K562 (cell line): Measurements from ENCODE around the gene OBSL1. TPM values are rescaled to one million over a fixed set of nuclear protein-coding genes. Genes with fewer than 3 reads are reported as not detected.

Experiments
- ATAC-seq: fragments of 200-7000 bp; cut with Tn5 transposase; 3 replicates; pipeline ENCODE4 v1.9.1; 2020; ENCODE audit warnings: moderate library complexity
- BruUV-seq: library from RNA; stranded (reverse); fragments of 400-500 nt; replicated peaks from 2 replicates; lab custom pipeline; 2021; lab: Mats Ljungman, UMichigan
- CTCF ChIA-PET: fragments of 300-600 bp; formaldehyde crosslinking; extraction: SDS; loops from one replicate; lab custom pipeline; 2021; ENCODE audit warnings: low intra/inter-chr PET ratio; lab: Yijun Ruan, JAX
- POLR2A ChIA-PET: fragments of 300-600, 350-650 bp; sonication (Branson Sonifier 250); formaldehyde crosslinking; extraction: SDS; loops from one replicate; lab custom pipeline; 2021; ENCODE audit warnings: antibody characterized with exemption, inconsistent platforms; lab: Yijun Ruan, JAX
- DNase-seq, 4 experiments: peaks; one replicate each; pipeline versions ENCODE4 v3.0.0 to v3.0.0-alpha.2; 2011 to 2018; ENCODE audit warnings: low spot score in 3 of 4, mixed read lengths in 3 of 4; ENCODE audit errors: extremely low read depth in 1 of 4
- FAIRE-seq: peaks from 2 replicates; lab custom pipeline; 2011; peaks lifted over from hg19 to GRCh38; lab: Jason Lieb, UNC
- H2AFZ ChIP-seq: 2 replicates; pipeline ENCODE4 v1.6.0; 2011; ENCODE audit warnings: low read depth, low read length, control low read depth, inconsistent platforms
- H3K27ac ChIP-seq: fragments of 200-600 bp; 3 replicates; pipeline ENCODE4 v1.8.0; 2011; ENCODE audit warnings: low read depth, mild to moderate bottlenecking, control low read depth, inconsistent platforms, low read length, moderate library complexity, mixed read lengths; ENCODE audit errors: extremely low read depth
- H3K27me3 ChIP-seq, 2 experiments: fragments of 300-600 bp in 1 of 2; 2 replicates in 1 of 2; 3 replicates in 1 of 2; pipeline versions ENCODE4 v1.6.0 to v1.8.0; 2011; ENCODE audit warnings: inconsistent platforms in 2 of 2, low read length in 2 of 2, mild to moderate bottlenecking in 1 of 2, mixed read lengths in 1 of 2, moderate library complexity in 1 of 2; ENCODE audit not compliant: control insufficient read depth in 2 of 2, insufficient read depth in 2 of 2
- H3K36me3 ChIP-seq: fragments of 300-600 bp; 3 replicates; pipeline ENCODE4 v1.8.0; 2011; ENCODE audit warnings: mild to moderate bottlenecking, low read length, inconsistent platforms; ENCODE audit not compliant: control insufficient read depth, insufficient read depth
- H3K4me1 ChIP-seq, 2 experiments: fragments of 200-600 bp in 1 of 2; replicated peaks in 1 of 2; 2 replicates in 1 of 2; 3 replicates in 1 of 2; pipeline versions ENCODE4 v1.5.1 to v1.8.0; 2011; ENCODE audit warnings: inconsistent platforms in 2 of 2, low read length in 2 of 2, mild to moderate bottlenecking in 1 of 2, mixed read lengths in 1 of 2, moderate library complexity in 1 of 2; ENCODE audit not compliant: control insufficient read depth in 2 of 2, insufficient read depth in 2 of 2
- H3K4me2 ChIP-seq: 2 replicates; pipeline ENCODE4 v1.6.1; 2011; ENCODE audit warnings: low read length, control low read depth, inconsistent platforms, mixed read lengths; ENCODE audit not compliant: insufficient read depth
- H3K4me3 ChIP-seq: fragments of 200-600 bp; sonication (generic), shearing (Covaris generic); 2 replicates; pipeline ENCODE4 v1.5.1; 2016; ENCODE audit warnings: control low read depth, inconsistent platforms
- H3K79me2 ChIP-seq: fragments of 200-600 bp; 3 replicates; pipeline ENCODE4 v1.8.0; 2011; ENCODE audit warnings: low read length, inconsistent platforms; ENCODE audit not compliant: control insufficient read depth, insufficient read depth
- H3K9ac ChIP-seq, 2 experiments: 2 replicates each; pipeline versions ENCODE4 v1.6.0 to v1.6.1; 2011; ENCODE audit warnings: low read depth in 2 of 2, low read length in 2 of 2, control low read depth in 1 of 2, inconsistent platforms in 1 of 2, mild to moderate bottlenecking in 1 of 2, mixed read lengths in 1 of 2; ENCODE audit not compliant: insufficient read depth in 1 of 2
- H3K9me1 ChIP-seq: one replicate; pipeline ENCODE4 v1.6.0; 2011; ENCODE audit warnings: inconsistent platforms, mild to moderate bottlenecking, low read length, moderate library complexity; ENCODE audit not compliant: control insufficient read depth, insufficient read depth
- H3K9me3 ChIP-seq: replicated peaks from 2 replicates; pipeline ENCODE4 v1.5.1; 2011; ENCODE audit warnings: low read depth, low read length, inconsistent platforms; ENCODE audit not compliant: control insufficient read depth, insufficient read depth
- H4K20me1 ChIP-seq: replicated peaks from 2 replicates; pipeline ENCODE4 v1.6.1; 2011; ENCODE audit warnings: low read length, inconsistent platforms, mixed read lengths; ENCODE audit not compliant: control insufficient read depth, insufficient read depth
- CTCFL ChIP-seq: IDR thresholded peaks from 2 replicates; pipeline ENCODE4 v1.6.1; 2011; ENCODE audit warnings: borderline replicate concordance, low read depth, mild to moderate bottlenecking, moderate library complexity, low read length; ENCODE audit not compliant: insufficient read depth, poor library complexity, severe bottlenecking
- MAZ ChIP-seq, 2 experiments: fragments of 450-650 bp in 1 of 2; sonication (generic) in 1 of 2; formaldehyde crosslinking; IDR thresholded peaks in 1 of 2; conservative IDR thresholded peaks in 1 of 2; 2 replicates each; pipeline versions ENCODE4 v1.4.0 to v1.5.0; 2020; ENCODE audit warnings: mild to moderate bottlenecking in 1 of 2, missing genetic modification reagents in 1 of 2
- RBFOX2 ChIP-seq: fragments of 200-400 bp; formaldehyde crosslinking; IDR thresholded peaks from 2 replicates; pipeline ENCODE4 v1.6.1; 2017; ENCODE audit warnings: low read depth, mild to moderate bottlenecking, low read length, moderate library complexity
- WGBS: fragments of 100-300 bp; shearing (Covaris generic); methylation state at CpG from one replicate; pipeline ENCODE4 v1.1.6; 2016; ENCODE audit warnings: low coverage, mixed read lengths; ENCODE audit not compliant: insufficient coverage; ENCODE audit errors: missing lambda C conversion rate; 5-methylcytosine and 5-hydroxymethylcytosine counted together
- in situ Hi-C: fragments of 300-500 bp; cut with MboI; formaldehyde crosslinking; loops from 4 replicates; pipeline ENCODE4 v1.15.0; 2018; ENCODE audit warnings: inconsistent platforms, mixed read lengths
- intact Hi-C: fragments of 100-400 bp; cut with micrococcal nuclease; formaldehyde crosslinking; loops from 2 replicates; pipeline ENCODE4 v1.14.2; 2022
- microRNA-seq: library from miRNA; unstranded; fragments of <30 nt; microRNA quantifications from one replicate; pipeline ENCODE4, GENCODE V29; 2018; ENCODE audit warnings: borderline microRNAs expressed
- polyA plus RNA-seq, 8 experiments: library from polyadenylated mRNA; depleted of rRNA in 4 of 8; stranded (reverse) in 5 of 8; unstranded in 3 of 8; fragments of >200 nt; fragmentation: Nextera tagmentation in 2 of 8; fragmentation: Illumina TruSeq in 1 of 8; extraction: Ambion mirVana in 2 of 8; extraction: Trizol in 1 of 8; gene quantifications; 2 replicates each; pipeline versions ENCODE4 v1.2.1 to v1.2.3, GENCODE V29; 2011 to 2014; ENCODE audit warnings: inconsistent platforms in 1 of 8, missing spikeins in 1 of 8
- small RNA-seq: library from RNA; depleted of rRNA; stranded (forward); fragments of <200 nt; gene quantifications from one replicate; pipeline ENCODE3, GENCODE V24; 2014
- total RNA-seq, 7 experiments: library from RNA; depleted of rRNA in 6 of 7; stranded (reverse); fragments of >200 nt in 6 of 7; fragmentation: Illumina TruSeq in 2 of 7; extraction: Trizol in 2 of 7; gene quantifications; 2 replicates each; pipeline versions ENCODE4 v1.2.1 to v1.2.3, GENCODE V29; 2011 to 2021; ENCODE audit warnings: low replicate concordance in 1 of 7

OBSL1 gene
- total and polyA plus RNA-seq, 9 of the 15 experiments (the other 6 are each of a cell fraction or from before 2014, with no cell fraction given), result 1.2 to 26.6 (median 8.6) TPM

- ATAC-seq (no peak), DNase-seq (no peak), FAIRE-seq (no peak)
- POLR2A ChIA-PET, result interaction anchor here (1.6 to 4.9 kb wide), 2 partner anchors 7 to 10 kb away, joined by 5 to 37 read pairs; no protein-coding TSS in a partner anchor
- Histone ChIP-seq H3K9ac (peak overlapping the region; percentile 52 to 92), H3K36me3 (peaks cover 42% of the 10 kb centered on the region; the same call in 2 of the 3 replicates), H4K20me1 (no peaks in the 10 kb centered on the region), H3K27ac (peak overlapping the region; percentile 53; the same call in 2 of the 3 replicates), H3K4me2 (peak overlapping the region; percentile 77), H3K27me3 (no peaks in the 10 kb centered on the region), H2AFZ (no peak overlapping the region), H3K4me3 (peak overlapping the region; percentile 30), H3K4me1 (peaks cover 37 to 63% of the 10 kb centered on the region in 2 experiments), H3K79me2 (peaks cover 50% of the 10 kb centered on the region), H3K9me1 (no peaks in the 10 kb centered on the region), H3K9me3 (no peaks in the 10 kb centered on the region)
- BruUV-seq, result no TSS peak
- in situ Hi-C loops, result no loop called here
- CTCF ChIA-PET, result no interaction called here
- TF ChIP-seq MAZ (CRISPR knock-in tag; conservative IDR thresholded peaks at IDR 0.05 in 1 of 2, IDR thresholded peaks at IDR 0.05 in 1 of 2), result 0 out of 4 replicates have a peak, but pooled peaks of 1 of the 2 experiments have one; percentile 3
- peak; percentile 15; the same call in 1 of the 2 replicates for TF ChIP-seq RBFOX2
- no peak for TF ChIP-seq CTCFL
- 25% methylated on average over 6 of the region's 14 CpGs for WGBS
- intact Hi-C loops, result no loop called here
Observed at GRCh38 chr2:219501849-219502248, 69.5 kb downstream of the OBSL1 start.

Small RNA genes lying within 50 kb of the gene (microRNA-seq; reads per million reads assigned to microRNA genes)
- gene MIR3132, result 0.36 reads per million

Small RNA genes lying within 50 kb of the gene (small RNA-seq; reads per million reads assigned to genes)
- gene MIR3132 (not detected), gene RN7SKP213 (not detected)

Other genes with a start within 250 kb of the OBSL1 start
Only the 7 nearest of the 11 such genes appear.
- gene GMPPA, start 72.6 kb downstream of the OBSL1 start, total RNA-seq (2014; rRNA removed), result 66.7 and 93.8 TPM in 2 replicates
- gene GMPPA, start 72.6 kb downstream of the OBSL1 start, total RNA-seq (2014; rRNA removed; fragmentation: Illumina TruSeq; extraction: Trizol), result 38.5 and 47.9 TPM in 2 replicates
- 59.6 and 65.4 TPM in 2 replicates for gene GMPPA, start 72.6 kb downstream of the OBSL1 start, total RNA-seq (2015; rRNA removed; fragmentation: Illumina TruSeq; extraction: Trizol)
- 69.7 and 71.3 TPM in 2 replicates for gene GMPPA, start 72.6 kb downstream of the OBSL1 start, total RNA-seq (2021)
- 101 and 108 TPM in 2 replicates for gene GMPPA, start 72.6 kb downstream of the OBSL1 start, polyA plus RNA-seq (2011; rRNA removed)
- gene GMPPA, start 72.6 kb downstream of the OBSL1 start, polyA plus RNA-seq (2014; fragmentation: Illumina TruSeq; extraction: Trizol), result 82.1 and 90.5 TPM in 2 replicates
- 10 to 100 TPM in 1 of 2 experiments, 1 to 10 TPM in 1; 7.0 to 24.7 TPM for gene GMPPA, start 72.6 kb downstream of the OBSL1 start, polyA plus RNA-seq (2014; fragmentation: Nextera tagmentation; extraction: Ambion mirVana)
- 71.2 and 75.4 TPM in 2 replicates for gene GMPPA, start 72.6 kb downstream of the OBSL1 start, polyA plus RNA-seq (2014; rRNA removed)
- 17.7 and 24.8 TPM in 2 replicates for gene ASIC4, start 57.1 kb downstream of the OBSL1 start, total RNA-seq (2014; rRNA removed)
- gene ASIC4, start 57.1 kb downstream of the OBSL1 start, total RNA-seq (2014; rRNA removed; fragmentation: Illumina TruSeq; extraction: Trizol), result 2.3 and 3.8 TPM in 2 replicates
- 9.6 and 9.8 TPM in 2 replicates for gene ASIC4, start 57.1 kb downstream of the OBSL1 start, total RNA-seq (2015; rRNA removed; fragmentation: Illumina TruSeq; extraction: Trizol)
- 13.5 and 14.7 TPM in 2 replicates for gene ASIC4, start 57.1 kb downstream of the OBSL1 start, total RNA-seq (2021)
- 2.5 and 8.6 TPM in 2 replicates for gene ASIC4, start 57.1 kb downstream of the OBSL1 start, polyA plus RNA-seq (2011; rRNA removed)
- 4.8 and 5.0 TPM in 2 replicates for gene ASIC4, start 57.1 kb downstream of the OBSL1 start, polyA plus RNA-seq (2014; fragmentation: Illumina TruSeq; extraction: Trizol)
- gene ASIC4, start 57.1 kb downstream of the OBSL1 start, polyA plus RNA-seq (2014; fragmentation: Nextera tagmentation; extraction: Ambion mirVana), result under 1 TPM; 0.07 to 0.08 TPM
- 19.0 and 19.2 TPM in 2 replicates for gene ASIC4, start 57.1 kb downstream of the OBSL1 start, polyA plus RNA-seq (2014; rRNA removed)
- 57.2 and 67.6 TPM in 2 replicates for gene CHPF, start 27.7 kb downstream of the OBSL1 start, total RNA-seq (2014; rRNA removed)
- 1.5 and 2.0 TPM in 2 replicates for gene CHPF, start 27.7 kb downstream of the OBSL1 start, total RNA-seq (2014; rRNA removed; fragmentation: Illumina TruSeq; extraction: Trizol)
- 7.9 and 9.0 TPM in 2 replicates for gene CHPF, start 27.7 kb downstream of the OBSL1 start, total RNA-seq (2015; rRNA removed; fragmentation: Illumina TruSeq; extraction: Trizol)
- gene CHPF, start 27.7 kb downstream of the OBSL1 start, total RNA-seq (2021), result 40.1 and 41.1 TPM in 2 replicates
- 9.9 and 14.8 TPM in 2 replicates for gene CHPF, start 27.7 kb downstream of the OBSL1 start, polyA plus RNA-seq (2011; rRNA removed)
- 2.6 and 11.5 TPM in 2 replicates for gene CHPF, start 27.7 kb downstream of the OBSL1 start, polyA plus RNA-seq (2014; fragmentation: Illumina TruSeq; extraction: Trizol)
- under 1 TPM; 0.15 to 0.35 TPM for gene CHPF, start 27.7 kb downstream of the OBSL1 start, polyA plus RNA-seq (2014; fragmentation: Nextera tagmentation; extraction: Ambion mirVana)
- 31.8 and 32.1 TPM in 2 replicates for gene CHPF, start 27.7 kb downstream of the OBSL1 start, polyA plus RNA-seq (2014; rRNA removed)
- gene TMEM198, start 27.5 kb downstream of the OBSL1 start, total RNA-seq (2014; rRNA removed), result 1.1 and 2.5 TPM in 2 replicates
- gene TMEM198, start 27.5 kb downstream of the OBSL1 start, total RNA-seq (2014; rRNA removed; fragmentation: Illumina TruSeq; extraction: Trizol), result 0.38 and 0.47 TPM in 2 replicates
- 0.98 and 1.1 TPM in 2 replicates for gene TMEM198, start 27.5 kb downstream of the OBSL1 start, total RNA-seq (2015; rRNA removed; fragmentation: Illumina TruSeq; extraction: Trizol)
- 2.4 and 3.8 TPM in 2 replicates for gene TMEM198, start 27.5 kb downstream of the OBSL1 start, total RNA-seq (2021)
- gene TMEM198, start 27.5 kb downstream of the OBSL1 start, polyA plus RNA-seq (2011; rRNA removed), result 1.1 and 2.2 TPM in 2 replicates
- gene TMEM198, start 27.5 kb downstream of the OBSL1 start, polyA plus RNA-seq (2014; fragmentation: Illumina TruSeq; extraction: Trizol), result 1.0 and 1.3 TPM in 2 replicates
- under 1 TPM; 0.03 TPM for gene TMEM198, start 27.5 kb downstream of the OBSL1 start, polyA plus RNA-seq (2014; fragmentation: Nextera tagmentation; extraction: Ambion mirVana)
- gene TMEM198, start 27.5 kb downstream of the OBSL1 start, polyA plus RNA-seq (2014; rRNA removed), result 2.5 and 2.7 TPM in 2 replicates
- 1.1 and 1.3 TPM in 2 replicates for gene INHA, start 771 bp upstream of the OBSL1 start, total RNA-seq (2014; rRNA removed)
- gene INHA, start 771 bp upstream of the OBSL1 start, total RNA-seq (2014; rRNA removed; fragmentation: Illumina TruSeq; extraction: Trizol), result 0.11 and 0.13 TPM in 2 replicates
- 0.40 and 0.41 TPM in 2 replicates for gene INHA, start 771 bp upstream of the OBSL1 start, total RNA-seq (2015; rRNA removed; fragmentation: Illumina TruSeq; extraction: Trizol)
- 0.51 and 0.71 TPM in 2 replicates for gene INHA, start 771 bp upstream of the OBSL1 start, total RNA-seq (2021)
- gene INHA, start 771 bp upstream of the OBSL1 start, polyA plus RNA-seq (2011; rRNA removed), result 0.61 and 0.72 TPM in 2 replicates
- gene INHA, start 771 bp upstream of the OBSL1 start, polyA plus RNA-seq (2014; fragmentation: Illumina TruSeq; extraction: Trizol), result 0.36 and 0.61 TPM in 2 replicates
- under 1 TPM; 0.07 TPM for gene INHA, start 771 bp upstream of the OBSL1 start, polyA plus RNA-seq (2014; fragmentation: Nextera tagmentation; extraction: Ambion mirVana)
- 0.90 and 1.9 TPM in 2 replicates for gene INHA, start 771 bp upstream of the OBSL1 start, polyA plus RNA-seq (2014; rRNA removed)
- 8.5 and 10.3 TPM in 2 replicates for gene STK11IP, start 26.3 kb upstream of the OBSL1 start, total RNA-seq (2014; rRNA removed)
- gene STK11IP, start 26.3 kb upstream of the OBSL1 start, total RNA-seq (2014; rRNA removed; fragmentation: Illumina TruSeq; extraction: Trizol), result 3.3 TPM in 2 replicates
- gene STK11IP, start 26.3 kb upstream of the OBSL1 start, total RNA-seq (2015; rRNA removed; fragmentation: Illumina TruSeq; extraction: Trizol), result 5.6 and 6.5 TPM in 2 replicates
- gene STK11IP, start 26.3 kb upstream of the OBSL1 start, total RNA-seq (2021), result 20.6 and 21.7 TPM in 2 replicates
- gene STK11IP, start 26.3 kb upstream of the OBSL1 start, polyA plus RNA-seq (2011; rRNA removed), result 4.7 and 14.4 TPM in 2 replicates
- gene STK11IP, start 26.3 kb upstream of the OBSL1 start, polyA plus RNA-seq (2014; fragmentation: Illumina TruSeq; extraction: Trizol), result 7.3 and 10.6 TPM in 2 replicates
- gene STK11IP, start 26.3 kb upstream of the OBSL1 start, polyA plus RNA-seq (2014; fragmentation: Nextera tagmentation; extraction: Ambion mirVana), result under 1 TPM; 0.52 to 0.89 TPM
- gene STK11IP, start 26.3 kb upstream of the OBSL1 start, polyA plus RNA-seq (2014; rRNA removed), result 9.0 and 12.6 TPM in 2 replicates
- not detected in 2 replicates for gene SLC4A3, start 56.1 kb upstream of the OBSL1 start, total RNA-seq (2014; rRNA removed)
- not detected in 2 replicates for gene SLC4A3, start 56.1 kb upstream of the OBSL1 start, total RNA-seq (2014; rRNA removed; fragmentation: Illumina TruSeq; extraction: Trizol)
- gene SLC4A3, start 56.1 kb upstream of the OBSL1 start, total RNA-seq (2015; rRNA removed; fragmentation: Illumina TruSeq; extraction: Trizol), result 0.04 TPM in 1 of 2 replicates, not detected in the other
- gene SLC4A3, start 56.1 kb upstream of the OBSL1 start, total RNA-seq (2021), result 0.04 and 0.31 TPM in 2 replicates
- 0.26 and 0.76 TPM in 2 replicates for gene SLC4A3, start 56.1 kb upstream of the OBSL1 start, polyA plus RNA-seq (2011; rRNA removed)
- 0.04 TPM in 1 of 2 replicates, not detected in the other for gene SLC4A3, start 56.1 kb upstream of the OBSL1 start, polyA plus RNA-seq (2014; fragmentation: Illumina TruSeq; extraction: Trizol)
- not detected for gene SLC4A3, start 56.1 kb upstream of the OBSL1 start, polyA plus RNA-seq (2014; fragmentation: Nextera tagmentation; extraction: Ambion mirVana)
- gene SLC4A3, start 56.1 kb upstream of the OBSL1 start, polyA plus RNA-seq (2014; rRNA removed), result 0.05 and 0.11 TPM in 2 replicates